ENCODE data around the gene KLHL29.

The KLHL29 gene

GRCh38 chr2:23536326-23536725, 151.3 kb downstream of the KLHL29 start:
- Histone ChIP-seq H2AFZ (ENCODE audit: insufficient read depth, low read length, poor library complexity) (no peak overlapping the region), H4K12ac (ENCODE audit: low read depth, low read length) (no peak overlapping the region), H3K27me3 (ENCODE audit: insufficient read depth, low read length) (no peaks in the 10 kb centered on the region), H2BK5ac (ENCODE audit: low read depth, low read length, poor library complexity) (no peak overlapping the region), H3K9ac (ENCODE audit: low read length) (no peak overlapping the region), H3K79me1 (ENCODE audit: low read length) (no peaks in the 10 kb centered on the region), H2AK5ac (ENCODE audit: low read length) (no peak overlapping the region), H3K27ac (ENCODE audit: low read depth, low read length) (no peak overlapping the region), H3K18ac (ENCODE audit: low read length) (no peak overlapping the region), H3K4me2 (ENCODE audit: low read length) (no peak overlapping the region), H3K4ac (ENCODE audit: low read depth, low read length) (peak overlapping the region; percentile 2), H3K9me3 (ENCODE audit: insufficient read depth, low read depth, low read length) (no peaks in the 10 kb centered on the region), H2BK120ac (ENCODE audit: insufficient read depth, low read length, poor library complexity) (no peak overlapping the region), H3K79me2 (ENCODE audit: control insufficient read depth, insufficient read depth, low read length, poor library complexity) (no peaks in the 10 kb centered on the region), H3K36me3 (ENCODE audit: control insufficient read depth in 1 of 2, insufficient read depth in 2 of 2, low read length in 2 of 2) (no peaks in the 10 kb centered on the region), H2BK12ac (ENCODE audit: low read length) (no peak overlapping the region), H3K4me3 (ENCODE audit: low read depth, low read length) (no peak overlapping the region), H3K4me1 (ENCODE audit: control insufficient read depth in 1 of 2, insufficient read depth in 2 of 2, low read length in 2 of 2) (peaks cover 2 to 14% of the 10 kb centered on the region in 2 experiments), H4K91ac (ENCODE audit: low read depth, low read length) (no peak overlapping the region), H4K8ac (ENCODE audit: low read depth, low read length) (no peak overlapping the region), H3K14ac (ENCODE audit: low read length) (no peak overlapping the region), H3K23ac (ENCODE audit: low read length) (no peak overlapping the region)
- DNase-seq = no peak
- WGBS (ENCODE audit: extremely low coverage, insufficient coverage, insufficient read length) = no CpG with 5 or more reads among the region's 13 CpGs

- no peak overlapping the region for H3K14ac ChIP-seq (ENCODE audit: low read length)
- no peak overlapping the region for H3K23ac ChIP-seq (ENCODE audit: low read length)
- no peak overlapping the region for H4K12ac ChIP-seq (ENCODE audit: low read depth, low read length)
- peaks cover 3 to 8% of the 10 kb centered on the region in 2 experiments for H3K4me1 ChIP-seq (ENCODE audit: control insufficient read depth in 1 of 2, insufficient read depth in 2 of 2, low read length in 2 of 2)
- no peak for DNase-seq
- no CpG with 5 or more reads among the region's 5 CpGs for WGBS (ENCODE audit: extremely low coverage, insufficient coverage, insufficient read length)
- H3K79me1 ChIP-seq (ENCODE audit: low read length) = no peaks in the 10 kb centered on the region
- no peak overlapping the region for H2BK5ac ChIP-seq (ENCODE audit: low read depth, low read length, poor library complexity)
- no peak overlapping the region for H2AFZ ChIP-seq (ENCODE audit: insufficient read depth, low read length, poor library complexity)
- H3K4ac ChIP-seq (ENCODE audit: low read depth, low read length) = no peak overlapping the region
- no peak overlapping the region for H4K8ac ChIP-seq (ENCODE audit: low read depth, low read length)
- H2BK120ac ChIP-seq (ENCODE audit: insufficient read depth, low read length, poor library complexity) = no peak overlapping the region
- H3K9me3 ChIP-seq (ENCODE audit: insufficient read depth, low read depth, low read length) = no peaks in the 10 kb centered on the region
- no peak overlapping the region for H4K91ac ChIP-seq (ENCODE audit: low read depth, low read length)
- H3K79me2 ChIP-seq (ENCODE audit: control insufficient read depth, insufficient read depth, low read length, poor library complexity) = no peaks in the 10 kb centered on the region
- H3K4me3 ChIP-seq (ENCODE audit: low read depth, low read length) = no peak overlapping the region
- H3K27ac ChIP-seq (ENCODE audit: low read depth, low read length) = no peak overlapping the region
- H3K36me3 ChIP-seq (ENCODE audit: control insufficient read depth in 1 of 2, insufficient read depth in 2 of 2, low read length in 2 of 2) = no peaks in the 10 kb centered on the region
- H3K27me3 ChIP-seq (ENCODE audit: insufficient read depth, low read length) = no peaks in the 10 kb centered on the region
- no peak overlapping the region for H3K18ac ChIP-seq (ENCODE audit: low read length)
- no peak overlapping the region for H3K9ac ChIP-seq (ENCODE audit: low read length)
- no peak overlapping the region for H2BK12ac ChIP-seq (ENCODE audit: low read length)
- H3K4me2 ChIP-seq (ENCODE audit: low read length) = no peak overlapping the region
- no peak overlapping the region for H2AK5ac ChIP-seq (ENCODE audit: low read length)
Measured at GRCh38 chr2:23537991-23538390, 153.0 kb downstream of the KLHL29 start.

GRCh38 chr2:23538566-23538965, 153.6 kb downstream of the KLHL29 start:
- H3K79me1 ChIP-seq (ENCODE audit: low read length) = no peaks in the 10 kb centered on the region
- H3K36me3 ChIP-seq (ENCODE audit: control insufficient read depth in 1 of 2, insufficient read depth in 2 of 2, low read length in 2 of 2) = no peaks in the 10 kb centered on the region
- H4K12ac ChIP-seq (ENCODE audit: low read depth, low read length) = no peak overlapping the region
- no peak for DNase-seq
- no peaks in the 10 kb centered on the region for H3K79me2 ChIP-seq (ENCODE audit: control insufficient read depth, insufficient read depth, low read length, poor library complexity)
- H2AK5ac ChIP-seq (ENCODE audit: low read length) = no peak overlapping the region
- no peak overlapping the region for H4K8ac ChIP-seq (ENCODE audit: low read depth, low read length)
- no peak overlapping the region for H3K9ac ChIP-seq (ENCODE audit: low read length)
- H3K9me3 ChIP-seq (ENCODE audit: insufficient read depth, low read depth, low read length) = no peaks in the 10 kb centered on the region
- no peaks in the 10 kb centered on the region for H3K27me3 ChIP-seq (ENCODE audit: insufficient read depth, low read length)
- no peak overlapping the region for H2AFZ ChIP-seq (ENCODE audit: insufficient read depth, low read length, poor library complexity)
- no peak overlapping the region for H2BK120ac ChIP-seq (ENCODE audit: insufficient read depth, low read length, poor library complexity)
- no CpG with 5 or more reads among the region's 2 CpGs for WGBS (ENCODE audit: extremely low coverage, insufficient coverage, insufficient read length)
- peaks cover 3 to 5% of the 10 kb centered on the region in 2 experiments for H3K4me1 ChIP-seq (ENCODE audit: control insufficient read depth in 1 of 2, insufficient read depth in 2 of 2, low read length in 2 of 2)
- no peak overlapping the region for H3K4me2 ChIP-seq (ENCODE audit: low read length)
- no peak overlapping the region for H3K4me3 ChIP-seq (ENCODE audit: low read depth, low read length)
- H2BK12ac ChIP-seq (ENCODE audit: low read length) = no peak overlapping the region
- no peak overlapping the region for H4K91ac ChIP-seq (ENCODE audit: low read depth, low read length)
- no peak overlapping the region for H3K14ac ChIP-seq (ENCODE audit: low read length)
- H3K23ac ChIP-seq (ENCODE audit: low read length) = no peak overlapping the region
- H3K4ac ChIP-seq (ENCODE audit: low read depth, low read length) = no peak overlapping the region
- no peak overlapping the region for H3K18ac ChIP-seq (ENCODE audit: low read length)
- H3K27ac ChIP-seq (ENCODE audit: low read depth, low read length) = no peak overlapping the region
- no peak overlapping the region for H2BK5ac ChIP-seq (ENCODE audit: low read depth, low read length, poor library complexity)

DNA sequence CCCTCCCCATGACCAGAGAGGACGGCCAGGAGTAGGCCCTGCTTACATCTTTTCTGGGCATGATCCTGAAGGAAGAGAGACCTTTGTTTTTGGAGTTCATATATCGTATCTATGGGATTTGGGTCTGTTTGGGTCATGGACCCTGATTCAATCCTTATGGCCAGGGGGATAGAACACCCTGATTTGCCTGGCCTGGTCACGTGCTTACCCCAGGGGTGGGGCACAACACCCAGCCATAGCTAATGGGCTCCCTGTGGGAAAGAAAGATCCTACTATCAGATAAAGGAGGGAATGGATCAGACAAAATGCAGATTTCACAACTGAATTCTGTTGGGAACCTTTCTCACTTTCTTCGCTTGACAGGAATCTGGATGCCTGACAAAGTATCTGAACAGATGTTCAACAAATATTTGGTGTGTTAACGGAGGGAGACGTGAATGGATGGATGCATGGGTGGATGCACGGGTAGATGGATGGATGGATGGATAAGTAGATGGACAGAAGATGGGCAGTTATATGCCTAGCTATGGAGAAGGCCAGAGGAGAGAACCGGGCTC, 155.9 kb downstream of the KLHL29 start:
- no peak overlapping the region for H3K27ac ChIP-seq (ENCODE audit: low read depth, low read length)
- DNase-seq = peak in 1 of 2 donors; percentile 54
- no peak overlapping the region for H3K4me3 ChIP-seq (ENCODE audit: low read depth, low read length)
- no peak overlapping the region for H2BK12ac ChIP-seq (ENCODE audit: low read length)
- no peak overlapping the region for H2BK120ac ChIP-seq (ENCODE audit: insufficient read depth, low read length, poor library complexity)
- 100% methylated on average over 2 of the region's 8 CpGs for WGBS (ENCODE audit: extremely low coverage, insufficient coverage, insufficient read length)
- no peak overlapping the region for H3K4me2 ChIP-seq (ENCODE audit: low read length)
- H3K79me1 ChIP-seq (ENCODE audit: low read length) = no peaks in the 10 kb centered on the region
- no peak overlapping the region for H4K8ac ChIP-seq (ENCODE audit: low read depth, low read length)
- no peak overlapping the region for H4K91ac ChIP-seq (ENCODE audit: low read depth, low read length)
- H3K23ac ChIP-seq (ENCODE audit: low read length) = no peak overlapping the region
- H3K27me3 ChIP-seq (ENCODE audit: insufficient read depth, low read length) = no peaks in the 10 kb centered on the region
- no peak overlapping the region for H2BK5ac ChIP-seq (ENCODE audit: low read depth, low read length, poor library complexity)
- H3K4me1 ChIP-seq (ENCODE audit: control insufficient read depth in 1 of 2, insufficient read depth in 2 of 2, low read length in 2 of 2) = peaks cover 5 to 11% of the 10 kb centered on the region in 2 experiments
- no peaks in the 10 kb centered on the region for H3K36me3 ChIP-seq (ENCODE audit: control insufficient read depth in 1 of 2, insufficient read depth in 2 of 2, low read length in 2 of 2)
- H3K9me3 ChIP-seq (ENCODE audit: insufficient read depth, low read depth, low read length) = no peaks in the 10 kb centered on the region
- H4K12ac ChIP-seq (ENCODE audit: low read depth, low read length) = no peak overlapping the region
- H3K9ac ChIP-seq (ENCODE audit: low read length) = no peak overlapping the region
- H3K4ac ChIP-seq (ENCODE audit: low read depth, low read length) = no peak overlapping the region
- H2AK5ac ChIP-seq (ENCODE audit: low read length) = no peak overlapping the region
- H3K79me2 ChIP-seq (ENCODE audit: control insufficient read depth, insufficient read depth, low read length, poor library complexity) = no peaks in the 10 kb centered on the region
- no peak overlapping the region for H2AFZ ChIP-seq (ENCODE audit: insufficient read depth, low read length, poor library complexity)
- H3K14ac ChIP-seq (ENCODE audit: low read length) = no peak overlapping the region
- H3K18ac ChIP-seq (ENCODE audit: low read length) = no peak overlapping the region
